Ureter (tissue), 1 donor: Measurements from ENCODE around the gene GP1BB. TPM values are rescaled to one million over a fixed set of nuclear protein-coding genes. Genes with fewer than 3 reads are reported as not detected.

Experiments used
- DNase-seq: peaks from one replicate; pipeline ENCODE4 v3.0.0-alpha.2; 2020; ENCODE audit warnings: low spot score
- total RNA-seq: library from RNA; stranded (reverse); gene quantifications from one replicate; pipeline ENCODE4 v1.2.4, GENCODE V29; 2023
- donor health status: DM: yes; HTN: yes; CAD: no.

Gene GP1BB
- total RNA-seq, 1 donor from 2014 or later = 2.1 TPM

DNA sequence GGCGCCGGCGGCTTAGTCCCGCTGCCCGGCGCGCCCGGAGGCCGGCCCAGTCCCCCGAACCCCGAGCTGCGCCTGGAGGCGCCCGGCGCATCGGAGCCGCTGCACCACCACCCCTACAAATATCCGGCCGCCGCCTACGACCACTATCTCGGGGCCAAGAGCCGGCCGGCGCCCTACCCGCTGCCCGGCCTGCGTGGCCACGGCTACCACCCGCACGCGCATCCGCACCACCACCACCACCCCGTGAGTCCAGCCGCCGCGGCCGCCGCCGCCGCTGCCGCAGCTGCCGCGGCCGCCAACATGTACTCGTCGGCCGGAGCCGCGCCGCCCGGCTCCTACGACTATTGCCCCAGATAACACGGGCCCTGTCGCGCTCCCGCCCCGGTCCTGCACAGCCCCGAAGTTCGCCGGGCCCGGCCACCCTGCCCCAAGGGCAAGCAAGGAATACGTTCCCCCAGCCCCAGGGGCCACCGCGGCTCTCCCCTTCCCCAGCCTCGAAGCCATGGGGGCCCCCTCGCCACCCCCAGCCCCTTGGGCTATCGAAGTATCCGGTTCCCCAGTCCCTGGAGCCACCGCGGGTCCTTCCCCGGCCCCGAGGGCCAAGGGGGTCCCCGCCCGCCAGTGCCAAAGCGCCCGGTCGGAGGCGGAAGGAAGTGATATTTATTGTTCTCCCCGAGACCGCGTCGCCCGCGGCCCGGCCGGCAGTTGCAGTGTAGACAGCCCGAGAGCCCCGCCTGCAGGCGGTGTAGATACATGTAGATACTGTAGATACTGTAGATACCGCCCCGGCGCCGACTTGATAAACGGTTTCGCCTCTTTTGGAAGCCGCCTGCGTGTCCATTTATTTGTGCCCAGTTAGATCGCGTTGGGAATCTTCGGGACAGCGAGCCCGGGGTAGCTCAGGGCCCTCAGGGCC, 43.4 kb downstream of the GP1BB start:
- peak; percentile 70 for DNase-seq

DNA sequence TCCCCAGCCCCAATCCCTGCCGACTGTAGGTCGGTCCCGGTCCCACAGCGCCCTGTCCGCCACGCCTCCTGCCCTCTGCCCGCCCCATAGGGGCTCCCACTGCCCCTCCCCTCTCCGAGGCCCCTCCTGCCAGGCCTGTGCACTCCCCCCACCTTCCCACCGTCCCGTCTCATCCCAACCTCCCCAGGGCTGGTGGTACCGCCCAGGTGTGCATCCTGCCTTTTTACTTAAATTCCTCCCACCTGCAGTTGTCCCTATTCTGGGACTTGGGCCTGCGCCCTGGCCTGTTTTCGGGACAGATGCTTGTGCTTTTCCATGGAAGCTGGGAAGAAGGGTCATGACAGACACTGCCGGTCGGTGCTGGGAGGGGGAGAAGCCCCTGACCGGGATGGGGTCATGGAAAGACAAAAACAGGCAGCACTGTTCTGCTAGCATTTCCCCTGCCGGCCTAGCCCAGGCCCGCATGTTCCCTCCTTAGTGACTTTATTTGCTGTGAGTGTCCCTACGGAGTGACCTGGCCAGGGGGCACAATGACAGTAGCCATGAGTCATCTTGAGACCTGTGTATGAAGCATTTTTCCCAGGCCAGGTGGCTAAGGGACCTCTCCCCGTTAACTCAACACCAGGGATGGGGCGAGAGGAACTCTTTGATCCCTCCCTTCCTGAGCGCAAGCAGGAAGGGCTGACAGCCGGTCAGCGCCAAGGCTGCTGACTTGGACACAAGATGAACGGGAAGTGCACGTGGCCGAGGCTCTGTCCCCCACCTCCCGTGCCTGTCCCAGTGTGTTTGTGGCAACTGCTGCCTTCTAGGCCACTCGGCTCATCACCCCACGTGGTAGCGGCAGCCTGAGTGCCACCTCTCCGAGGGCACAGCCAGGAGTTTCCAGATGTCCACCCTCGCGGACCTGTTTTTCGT, 44.3 kb downstream of the GP1BB start:
- DNase-seq = no peak

DNA sequence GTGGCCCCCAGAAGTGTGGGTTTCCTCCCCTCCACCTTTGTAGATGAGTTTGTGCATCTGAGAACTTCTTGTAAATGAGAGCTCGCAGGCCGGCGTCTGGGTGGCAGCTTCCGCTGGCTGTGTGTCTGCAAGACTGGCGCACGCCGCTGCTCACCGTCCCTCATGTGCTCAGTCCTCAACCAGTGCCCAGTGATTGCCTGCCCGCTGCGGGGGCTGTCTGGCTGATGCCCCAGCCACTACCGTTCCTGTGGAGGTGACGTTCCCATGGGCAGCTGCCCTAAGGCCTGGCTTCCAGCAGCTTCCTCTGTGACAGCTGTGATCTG, 46.0 kb downstream of the GP1BB start:
- no peak for DNase-seq

DNA sequence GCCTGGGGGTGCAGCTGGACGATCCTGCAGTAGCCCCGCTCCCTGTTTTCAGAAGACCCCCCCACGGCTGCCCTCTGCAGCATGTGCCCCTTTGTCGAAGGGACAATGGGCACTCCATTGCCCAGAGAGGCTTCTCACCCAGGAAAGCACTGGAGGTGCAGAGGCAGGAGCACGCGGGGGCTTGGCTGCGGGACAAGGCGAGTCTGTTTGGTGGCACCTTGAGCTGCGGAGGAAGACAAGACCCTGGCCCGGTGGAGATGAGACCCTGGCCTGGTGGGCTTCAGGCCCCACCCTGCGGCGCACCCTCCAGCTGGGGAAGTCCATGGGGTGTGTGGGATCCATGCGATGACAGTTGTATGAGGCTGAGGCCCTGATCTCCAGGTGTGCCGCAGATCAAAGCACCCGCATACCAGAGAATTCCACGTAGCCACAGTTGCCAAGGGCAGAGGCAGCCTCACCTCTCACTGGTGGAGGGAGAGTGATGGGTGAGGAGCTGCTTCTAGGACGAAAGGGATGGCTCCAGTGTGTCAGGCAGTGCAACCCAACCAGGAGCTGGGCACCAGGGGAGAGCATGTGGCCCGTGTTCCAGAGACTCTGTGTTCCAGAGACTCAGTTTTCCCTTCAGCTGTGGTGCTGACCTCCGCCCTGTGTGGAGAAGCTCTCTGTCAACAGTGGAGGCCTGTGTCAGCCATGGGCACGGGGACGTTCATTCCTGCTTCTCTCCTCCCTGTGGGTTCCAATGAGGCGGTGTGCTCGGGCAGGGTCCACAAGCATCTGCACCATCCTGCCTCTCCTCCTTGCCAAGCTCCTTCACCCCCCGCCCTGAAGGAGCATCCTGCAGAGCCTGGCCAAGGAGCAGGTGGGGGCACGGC, 47.2 kb downstream of the GP1BB start:
- DNase-seq = no peak

DNA sequence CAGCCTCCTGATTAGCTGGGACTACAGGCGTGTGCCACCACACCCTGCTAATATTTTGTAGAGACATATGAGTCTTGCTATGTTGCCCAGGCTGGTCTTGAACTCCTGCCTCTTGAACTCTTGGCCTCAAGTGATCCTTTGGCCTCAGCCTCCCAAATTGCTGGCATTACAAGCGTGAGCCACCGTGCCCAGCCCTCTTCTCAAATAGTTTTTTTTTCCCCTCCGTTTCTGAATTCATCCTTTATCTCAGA, 49.0 kb downstream of the GP1BB start:
- no peak for DNase-seq

DNA sequence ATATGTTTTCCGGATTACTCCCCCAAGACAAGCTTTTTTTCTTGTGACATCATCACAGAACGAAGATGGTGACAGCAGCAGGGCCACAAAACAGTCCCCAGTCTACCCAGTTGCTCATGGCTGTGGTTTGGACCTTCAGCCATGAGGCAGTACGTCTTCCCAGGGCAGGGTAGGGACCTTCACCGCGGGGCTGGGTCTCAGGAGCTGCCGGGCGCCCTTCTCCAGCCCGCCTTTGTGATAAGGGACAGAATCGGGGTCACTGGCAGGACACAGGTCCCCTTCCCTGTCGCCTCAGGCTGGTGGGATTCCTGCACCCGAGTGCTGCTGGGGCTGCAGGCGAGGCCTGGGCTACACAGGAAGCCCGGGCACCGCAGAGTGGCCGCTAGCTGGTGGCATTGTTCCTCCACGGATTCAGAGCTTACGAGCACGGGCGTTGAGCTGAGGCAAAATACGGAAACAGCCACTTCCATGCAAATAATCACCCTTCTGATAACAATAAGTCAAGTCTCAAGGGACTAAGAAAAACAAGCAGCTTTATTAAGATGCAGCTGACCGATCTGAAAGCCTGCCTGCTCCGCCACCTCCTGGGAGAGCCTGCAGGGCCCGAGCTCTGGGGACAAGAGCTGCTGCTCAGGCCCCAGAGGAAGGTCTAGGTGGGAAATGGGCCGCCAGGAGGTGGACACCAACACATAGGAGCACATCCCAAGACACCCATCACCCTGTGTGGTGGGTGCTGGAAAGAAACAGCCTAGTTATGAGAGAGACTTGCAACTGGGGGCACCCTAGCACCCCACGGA, 49.5 kb downstream of the GP1BB start:
- DNase-seq = no peak

- no peak for DNase-seq
Observed at GRCh38 chr22:19773470-19774040, 50.2 kb downstream of the GP1BB start.

Other genes with a start within 250 kb of the GP1BB start
- 47.6 TPM for gene UFD1, start 244.3 kb upstream of the GP1BB start, total RNA-seq
- 1.1 TPM for gene CDC45, start 243.6 kb upstream of the GP1BB start, total RNA-seq
- gene CLDN5, start 199.1 kb upstream of the GP1BB start, total RNA-seq = 38.9 TPM
- 26.7 TPM for gene SEPTIN5, start 9.0 kb upstream of the GP1BB start, total RNA-seq
- 13.0 TPM for gene TBX1, start 37.2 kb downstream of the GP1BB start, total RNA-seq
- gene GNB1L, start 131.3 kb downstream of the GP1BB start, total RNA-seq = 6.0 TPM
- gene RTL10, start 131.3 kb downstream of the GP1BB start, total RNA-seq = 28.6 TPM
- gene COMT, start 218.2 kb downstream of the GP1BB start, total RNA-seq = 202 TPM
- gene TXNRD2, start 218.3 kb downstream of the GP1BB start, total RNA-seq = 41.6 TPM